Keratinocyte (primary cell): Measurements from ENCODE around the gene PLAU. TPM values are rescaled to one million over a fixed set of nuclear protein-coding genes. Genes with fewer than 3 reads are reported as not detected.
A peak's percentile ranks its signal among the peaks of the same experiment; 100 is the strongest.

Source experiments
- DNase-seq: peaks from one replicate; pipeline ENCODE4 v3.0.0-alpha.2; 2011; ENCODE audit warnings: low read depth, missing footprints, low spot score
- FAIRE-seq: peaks from 2 replicates; lab custom pipeline; 2011; peaks lifted over from hg19 to GRCh38; lab: Jason Lieb, UNC
- H2AFZ ChIP-seq: 2 replicates; pipeline ENCODE4 v1.6.0; 2012; ENCODE audit warnings: low read length, control low read depth, inconsistent platforms; ENCODE audit not compliant: control insufficient read depth
- H3K27ac ChIP-seq: 2 replicates; pipeline ENCODE4 v1.5.1; 2011; ENCODE audit warnings: low read length; ENCODE audit not compliant: control insufficient read depth, insufficient read depth
- H3K27me3 ChIP-seq: 3 replicates; pipeline ENCODE4 v1.6.0; 2011; ENCODE audit warnings: low read length; ENCODE audit not compliant: control insufficient read depth, insufficient read depth; ENCODE audit errors: extremely low read depth
- H3K36me3 ChIP-seq, 2 experiments: 2 replicates in 1 of 2; 3 replicates in 1 of 2; pipeline ENCODE4 v1.5.1; 2011; ENCODE audit warnings: low read length in 2 of 2, mild to moderate bottlenecking in 1 of 2; ENCODE audit not compliant: control insufficient read depth in 2 of 2, insufficient read depth in 2 of 2; ENCODE audit errors: extremely low read depth in 1 of 2
- H3K4me1 ChIP-seq: 3 replicates; pipeline ENCODE4 v1.5.1; 2011; ENCODE audit warnings: low read length; ENCODE audit not compliant: control insufficient read depth, insufficient read depth; ENCODE audit errors: extremely low read depth
- H3K4me2 ChIP-seq: 3 replicates; pipeline ENCODE4 v1.6.0; 2011; ENCODE audit warnings: low read depth, low read length; ENCODE audit not compliant: control insufficient read depth, insufficient read depth; ENCODE audit errors: extremely low read depth
- H3K4me3 ChIP-seq, 3 experiments: fragments of 200-600 bp in 1 of 3; sonication (generic) in 1 of 3; 2 replicates in 2 of 3; 3 replicates in 1 of 3; pipeline ENCODE4 v1.5.1; 2011 to 2016; ENCODE audit warnings: low read length in 3 of 3, mild to moderate bottlenecking in 3 of 3, control low read depth in 2 of 3, inconsistent platforms in 1 of 3, low read depth in 1 of 3, mixed read lengths in 1 of 3, mixed run types in 1 of 3, moderate library complexity in 1 of 3; ENCODE audit not compliant: control insufficient read depth in 2 of 3, insufficient read depth in 2 of 3; ENCODE audit errors: extremely low read depth in 1 of 3
- H3K79me2 ChIP-seq: 2 replicates; pipeline ENCODE4 v1.6.0; 2012; ENCODE audit warnings: low read length; ENCODE audit not compliant: control insufficient read depth, insufficient read depth
- H3K9ac ChIP-seq: 3 replicates; pipeline ENCODE4 v1.6.0; 2011; ENCODE audit warnings: low read length; ENCODE audit not compliant: control insufficient read depth, insufficient read depth; ENCODE audit errors: extremely low read depth
- H3K9me1 ChIP-seq: 3 replicates; pipeline ENCODE4 v1.6.0; 2011; ENCODE audit warnings: low read length; ENCODE audit not compliant: control insufficient read depth, insufficient read depth; ENCODE audit errors: extremely low read depth
- H3K9me3 ChIP-seq: 2 replicates; pipeline ENCODE4 v1.5.1; 2012; ENCODE audit warnings: low read depth, low read length; ENCODE audit not compliant: control insufficient read depth
- H4K20me1 ChIP-seq: 3 replicates; pipeline ENCODE4 v1.6.0; 2011; ENCODE audit warnings: low read length; ENCODE audit not compliant: control insufficient read depth, insufficient read depth; ENCODE audit errors: extremely low read depth
- CTCF ChIP-seq, 3 experiments: IDR thresholded peaks in 1 of 3; conservative IDR thresholded peaks in 1 of 3; optimal IDR thresholded peaks in 1 of 3; 2 replicates in 2 of 3; 3 replicates in 1 of 3; pipeline versions ENCODE3 to v1.5.1; 2011; ENCODE audit warnings: low read length in 3 of 3, mild to moderate bottlenecking in 3 of 3, moderate library complexity in 2 of 3, control low read depth in 1 of 3, inconsistent platforms in 1 of 3; ENCODE audit not compliant: insufficient read depth in 2 of 3; ENCODE audit errors: extremely low read depth in 1 of 3
- EZH2 ChIP-seq: IDR thresholded peaks from one replicate; pipeline ENCODE4 v1.6.1; 2012; ENCODE audit warnings: inconsistent platforms, mild to moderate bottlenecking, low read length, moderate library complexity
- dilution Hi-C: fragments of 300-500 bp; cut with MboI; formaldehyde crosslinking; loops from one replicate; pipeline ENCODE4 v1.7.0; 2020; ENCODE audit warnings: low sequenced_read_pairs; ENCODE audit not compliant: extremely low pct_ligation_motif_present
- polyA plus RNA-seq, 5 experiments: library from polyadenylated mRNA; depleted of rRNA in 3 of 5; stranded (reverse) in 3 of 5; stranded (forward) in 1 of 5; unstranded in 1 of 5; fragments of >200 nt; gene quantifications; 1 replicate in 1 of 5; 2 replicates in 3 of 5; 3 replicates in 1 of 5; pipeline versions ENCODE4 v1.2.1 to v1.2.3, GENCODE V29; 2011 to 2012; ENCODE audit warnings: missing spikeins in 2 of 5, low read depth in 1 of 5, low replicate concordance in 1 of 5

Gene PLAU
- polyA plus RNA-seq, 1 donor (not counting 4 experiments of a cell fraction or from before 2014, with no cell fraction given): 262 TPM

- dilution Hi-C loops: no loop called here
- H3K9ac ChIP-seq: peak overlapping the region; percentile 31
- peak overlapping the region; percentile 39 for H3K4me2 ChIP-seq
- no peaks in the 10 kb centered on the region for H4K20me1 ChIP-seq
- peak overlapping the region in 1 of 3 experiments; percentile 22 for H3K4me3 ChIP-seq
- no peaks in the 10 kb centered on the region for H3K79me2 ChIP-seq
- H3K27ac ChIP-seq: peak overlapping the region; percentile 63
- no peaks in the 10 kb centered on the region for H3K36me3 ChIP-seq
- H3K4me1 ChIP-seq: peaks cover 26% of the 10 kb centered on the region
- H3K27me3 ChIP-seq: no peaks in the 10 kb centered on the region
- peak overlapping the region; percentile 46 for H2AFZ ChIP-seq
- FAIRE-seq (peak; percentile 76), DNase-seq (peak; percentile 38)
- no peaks in the 10 kb centered on the region for H3K9me3 ChIP-seq
- H3K9me1 ChIP-seq: no peaks in the 10 kb centered on the region
- no peak for TF ChIP-seq EZH2
- TF ChIP-seq CTCF (optimal IDR thresholded peaks at IDR 0.05 in 1 of 3, IDR thresholded peaks at IDR 0.05 in 1 of 3, conservative IDR thresholded peaks at IDR 0.05 in 1 of 3; ENCODE audit: extremely low read depth in 1 of 3, insufficient read depth in 2 of 3, low read length in 3 of 3): no peak
Observed at GRCh38 chr10:73965890-73966768, 55.2 kb downstream of the PLAU start.

GRCh38 chr10:73967022-73967429, 56.1 kb downstream of the PLAU start:
- H4K20me1 ChIP-seq: no peaks in the 10 kb centered on the region
- no peaks in the 10 kb centered on the region for H3K27me3 ChIP-seq
- no peak overlapping the region for H3K4me3 ChIP-seq
- no peak for DNase-seq
- H3K9me1 ChIP-seq: no peaks in the 10 kb centered on the region
- H3K9ac ChIP-seq: no peak overlapping the region
- no peak overlapping the region for H3K27ac ChIP-seq
- dilution Hi-C loops: no loop called here
- H2AFZ ChIP-seq: no peak overlapping the region
- FAIRE-seq: no peak
- H3K4me2 ChIP-seq: no peak overlapping the region
- no peak for TF ChIP-seq CTCF (optimal IDR thresholded peaks at IDR 0.05 in 1 of 3, IDR thresholded peaks at IDR 0.05 in 1 of 3, conservative IDR thresholded peaks at IDR 0.05 in 1 of 3; ENCODE audit: extremely low read depth in 1 of 3, insufficient read depth in 2 of 3, low read length in 3 of 3)
- TF ChIP-seq EZH2: no peak
- H3K79me2 ChIP-seq: no peaks in the 10 kb centered on the region
- no peaks in the 10 kb centered on the region for H3K9me3 ChIP-seq
- H3K4me1 ChIP-seq: peaks cover 26% of the 10 kb centered on the region
- no peaks in the 10 kb centered on the region for H3K36me3 ChIP-seq

Other genes starting within 250 kb of the PLAU start
- gene AGAP5, start 213.0 kb upstream of the PLAU start, polyA plus RNA-seq: 2.4 to 4.8 TPM (median 3.6 TPM) in 3 replicates
- gene SEC24C, start 166.8 kb upstream of the PLAU start, polyA plus RNA-seq: 65.3 to 78.4 TPM (median 75.8 TPM) in 3 replicates
- gene CHCHD1, start 129.1 kb upstream of the PLAU start, polyA plus RNA-seq: 39.5 to 59.8 TPM (median 49.8 TPM) in 3 replicates
- 34.2 to 83.5 TPM (median 39.2 TPM) in 3 replicates for gene ZSWIM8, start 125.5 kb upstream of the PLAU start, polyA plus RNA-seq
- 13.3 to 21.8 TPM (median 14.8 TPM) in 3 replicates for gene NDST2, start 99.5 kb upstream of the PLAU start, polyA plus RNA-seq
- gene CAMK2G, start 36.6 kb upstream of the PLAU start, polyA plus RNA-seq: 17.6 to 25.3 TPM (median 23.0 TPM) in 3 replicates
- 92.1 to 106 TPM (median 102 TPM) in 3 replicates for gene VCL, start 87.0 kb downstream of the PLAU start, polyA plus RNA-seq
- gene AP3M1, start 239.7 kb downstream of the PLAU start, polyA plus RNA-seq: 37.1 to 53.5 TPM (median 44.1 TPM) in 3 replicates
- 73.0 to 139 TPM (median 92.6 TPM) in 3 replicates for gene ADK, start 240.1 kb downstream of the PLAU start, polyA plus RNA-seq